Activated CD4-positive, alpha-beta T cell treated with anti-CD3 and anti-CD28 coated beads, Interleukin-2, amount 50 U/mL, for 16 hours (primary cell): ENCODE results near the gene IDUA.

Experiments
- DNase-seq: peaks from one replicate; pipeline ENCODE4 v3.0.0-alpha.2; 2020

The IDUA gene

GRCh38 chr4:956531-957230 is 30.2 kb upstream of the IDUA start:
- DNase-seq, result no peak

- no peak for DNase-seq
These were observed 29.6 kb upstream of the IDUA start for GRCh38 chr4:957231-957580.

- DNase-seq, result no peak
These were observed 29.1 kb upstream of the IDUA start for GRCh38 chr4:957581-958313.

GRCh38 chr4:958314-958665 is 28.6 kb upstream of the IDUA start:
- DNase-seq, result no peak

DNA sequence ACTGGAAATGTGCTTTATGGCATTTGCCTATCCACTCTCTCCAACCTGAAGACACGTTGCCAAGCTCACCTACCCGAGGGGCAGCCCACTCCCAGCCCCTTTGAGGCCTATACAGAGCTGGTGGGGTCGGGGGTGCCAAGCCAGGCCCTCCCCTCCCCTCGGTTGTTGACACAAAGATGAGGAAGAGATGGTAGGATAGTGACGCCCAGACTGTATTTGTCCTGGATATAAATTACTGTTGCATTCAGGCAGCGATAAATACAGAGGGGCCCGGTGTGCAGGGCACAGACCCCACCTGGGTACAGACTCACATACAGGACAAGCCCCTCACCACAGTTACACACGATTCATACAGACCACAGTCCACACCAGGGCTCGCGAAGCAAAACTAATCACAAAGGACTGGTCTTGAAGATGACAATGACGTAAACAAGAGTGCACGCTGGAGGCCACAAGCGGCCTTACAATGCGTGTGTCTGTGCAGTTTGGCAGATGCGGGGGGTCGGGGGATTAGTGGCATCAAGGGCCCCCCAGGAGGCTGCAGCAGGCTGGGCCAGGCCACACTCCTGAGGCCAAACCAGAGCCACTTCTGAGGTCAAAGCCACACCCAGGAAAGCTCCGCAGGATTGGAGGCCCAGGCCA is 28.0 kb upstream of the IDUA start:
- no peak for DNase-seq

- DNase-seq, result no peak
These were observed 27.3 kb upstream of the IDUA start for GRCh38 chr4:959338-960139.

DNA sequence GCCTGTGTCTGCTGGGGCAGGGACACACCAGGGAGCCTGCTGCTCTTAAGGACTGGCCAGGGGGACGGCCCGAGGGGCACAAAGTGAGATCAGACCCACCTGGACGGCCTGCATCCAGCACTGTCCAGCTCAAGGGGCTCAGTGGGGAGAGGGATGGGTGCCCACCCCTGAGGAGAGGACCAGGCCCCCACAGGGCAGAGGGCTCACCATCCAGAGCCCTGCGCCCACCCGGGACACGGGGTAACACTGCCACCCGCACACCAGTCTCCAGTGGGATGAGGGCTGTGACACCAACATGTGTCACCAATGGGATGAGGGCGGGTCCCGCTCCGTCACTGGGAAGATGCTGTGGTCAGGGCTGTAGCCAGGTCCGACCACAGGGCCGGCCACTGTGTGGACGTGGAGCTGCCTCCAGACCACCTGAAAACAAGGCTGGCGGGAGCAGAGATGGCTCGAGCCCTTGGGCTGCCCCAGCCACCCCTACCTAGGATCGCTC is 26.7 kb upstream of the IDUA start:
- no peak for DNase-seq

DNA sequence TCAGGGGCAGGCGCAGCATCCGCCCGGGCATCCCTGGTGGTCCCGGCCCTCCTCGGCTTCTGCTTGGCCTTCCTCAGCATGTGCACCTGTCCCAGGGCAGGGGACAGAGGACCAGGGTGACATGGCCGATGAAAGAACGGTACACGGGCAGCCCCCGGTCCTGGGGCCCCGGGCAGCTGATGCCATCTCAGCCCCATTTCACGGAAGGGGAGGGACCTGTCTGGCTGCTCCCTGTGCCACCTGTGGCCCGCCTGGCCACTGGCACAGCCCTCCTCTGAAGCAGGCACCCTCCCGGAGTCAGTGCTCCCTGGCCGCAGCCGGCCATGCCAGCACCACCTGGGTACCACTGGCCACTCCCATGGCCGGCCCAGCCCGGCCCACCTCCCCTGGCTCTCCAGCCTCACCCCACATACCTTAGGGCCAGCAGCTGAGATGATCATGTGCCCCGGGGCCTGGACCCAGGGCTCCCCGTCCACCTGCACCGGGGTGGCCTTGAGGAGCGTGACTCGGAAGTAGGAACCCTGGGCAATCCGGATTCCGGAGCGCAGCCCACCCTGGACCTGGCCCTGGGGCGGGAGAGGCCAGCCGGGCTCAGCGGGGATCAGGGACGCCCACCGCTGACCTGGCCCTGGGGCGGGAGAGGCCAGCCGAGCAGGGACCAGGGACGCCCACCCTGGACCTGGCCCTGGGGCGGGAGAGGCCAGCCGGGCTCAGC is 26.1 kb upstream of the IDUA start:
- DNase-seq, result no peak

DNA sequence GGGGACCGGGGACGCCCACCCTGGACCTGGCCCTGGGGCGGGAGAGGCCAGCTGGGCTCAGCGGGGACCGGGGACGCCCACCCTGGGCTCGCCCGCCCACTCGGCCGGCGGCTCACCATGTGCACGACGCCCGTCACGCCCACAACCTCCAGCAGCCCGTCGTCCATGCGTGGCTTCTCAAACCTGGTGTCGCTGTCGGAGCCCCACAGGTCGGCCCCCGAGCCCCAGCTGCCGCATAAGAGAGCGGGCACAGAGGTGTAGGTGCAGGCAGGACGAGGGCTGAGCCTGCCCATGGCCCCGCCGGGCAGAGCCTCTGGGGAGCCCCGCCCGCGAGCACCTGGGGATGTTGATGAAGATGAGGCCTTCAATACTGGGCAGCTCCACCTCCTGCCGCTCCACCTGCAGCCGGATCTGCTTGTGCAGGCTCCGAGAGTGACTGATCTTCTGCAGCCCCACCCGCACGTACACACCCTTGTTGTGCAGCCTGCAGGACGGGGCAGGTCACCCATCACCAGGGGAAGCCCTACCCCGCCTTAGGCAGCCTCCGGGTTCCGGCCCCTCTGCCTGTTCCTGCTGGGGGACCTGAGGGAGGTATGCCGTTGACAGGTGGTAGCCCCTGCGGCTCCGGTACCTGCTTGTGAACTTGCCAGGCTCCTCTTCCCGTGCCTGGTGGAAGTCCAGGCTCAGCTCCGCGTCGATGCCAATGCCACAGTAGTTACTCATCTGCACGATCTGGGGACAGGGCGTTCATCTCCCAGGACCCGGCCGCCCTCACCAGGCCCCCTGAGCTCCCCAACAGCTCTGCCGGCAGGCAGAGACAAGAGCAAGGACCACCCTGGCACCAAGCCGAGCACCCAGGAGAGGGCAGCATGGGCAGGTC is 25.3 kb upstream of the IDUA start:
- no peak for DNase-seq

DNA sequence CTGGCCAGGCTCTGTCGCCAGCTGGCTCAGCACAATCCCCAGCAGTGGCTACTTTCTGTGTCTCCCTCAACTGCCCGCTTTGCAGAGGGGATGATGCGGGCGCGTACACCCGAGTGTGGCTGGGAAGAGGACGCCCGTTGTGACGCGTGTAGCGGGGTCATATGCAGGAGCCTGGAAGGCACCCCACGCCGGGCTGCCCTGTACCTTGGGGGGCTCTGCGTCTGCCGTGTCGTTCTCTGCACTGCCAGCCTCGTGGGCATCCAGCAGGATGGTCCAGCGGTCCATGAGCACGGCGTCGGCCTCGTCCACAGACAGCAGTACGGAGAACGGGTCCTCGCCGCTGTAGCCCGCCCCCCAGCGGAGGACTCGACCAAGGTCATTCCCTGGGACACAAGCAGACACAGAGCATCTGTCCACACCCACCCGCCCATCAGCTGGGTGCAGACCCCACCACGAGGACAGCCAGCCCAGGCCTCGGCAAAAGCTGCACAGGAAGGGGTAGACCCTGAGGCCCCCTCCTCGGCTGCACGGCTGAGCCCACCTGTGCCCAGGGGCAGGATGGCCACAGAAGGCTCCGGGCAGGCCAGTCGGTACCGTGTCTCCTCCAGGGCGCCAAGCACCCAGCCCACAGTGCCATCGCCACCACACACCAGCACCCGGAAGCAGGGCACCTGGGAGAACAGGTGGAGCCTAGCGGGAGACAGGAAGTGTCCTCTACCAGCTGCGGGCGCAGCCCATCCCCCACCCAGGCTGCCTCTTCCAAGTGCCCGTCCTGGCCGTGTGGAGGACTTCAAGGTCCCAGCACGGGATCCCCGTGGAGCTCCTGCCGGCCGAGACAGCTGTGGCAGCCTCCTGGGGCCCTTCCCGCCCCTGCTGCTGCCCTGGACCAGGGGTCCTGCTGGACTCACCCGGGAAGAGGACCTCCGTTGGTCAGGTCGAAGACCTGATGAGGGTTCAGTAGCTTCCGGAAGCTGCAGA is 24.3 kb upstream of the IDUA start:
- no peak for DNase-seq

DNA sequence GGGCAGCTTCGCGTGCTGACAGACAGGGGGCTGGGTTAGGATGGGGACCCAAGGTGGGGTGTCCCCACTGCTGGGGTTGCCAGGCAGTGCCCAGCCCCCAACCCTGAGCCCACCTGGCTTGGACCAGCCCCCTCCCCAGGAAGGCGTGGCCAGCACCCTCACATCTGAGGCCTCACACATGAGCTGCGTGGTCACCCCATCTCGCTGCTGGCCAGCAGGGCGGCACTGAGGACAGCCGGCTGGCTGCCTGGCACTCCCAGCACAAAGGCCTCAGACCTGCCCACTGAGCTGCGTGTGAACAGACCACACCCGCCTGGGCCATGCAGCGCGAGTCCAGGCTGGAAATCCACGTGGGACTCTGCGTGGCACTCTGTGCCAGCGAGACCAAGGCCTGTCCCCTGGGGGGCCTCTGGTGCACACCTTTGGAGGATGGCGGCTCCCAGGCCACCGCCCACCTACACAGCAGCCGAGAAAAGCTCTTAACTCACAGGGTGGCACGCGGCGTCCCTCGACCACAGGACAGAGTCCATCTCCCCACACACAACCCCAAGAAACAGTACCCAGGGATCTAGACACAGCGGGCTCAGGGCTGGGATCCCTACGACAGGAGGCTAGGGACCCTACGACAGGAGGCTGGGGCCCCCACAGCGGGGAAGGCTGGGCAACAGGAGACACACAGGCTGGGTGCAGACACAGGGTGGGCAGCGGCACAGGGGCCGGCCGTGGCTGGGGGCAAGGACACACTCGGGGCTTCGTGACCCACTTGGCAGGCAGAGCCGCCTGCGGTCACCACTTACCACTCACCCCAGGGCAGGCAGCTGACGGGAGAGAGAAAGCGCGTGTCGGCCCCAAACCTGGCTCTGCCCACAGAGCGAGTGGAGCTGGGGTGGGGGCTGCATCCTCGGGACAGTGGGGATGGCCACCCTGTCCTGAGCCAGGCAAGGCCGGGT is 23.3 kb upstream of the IDUA start:
- DNase-seq, result no peak

DNA sequence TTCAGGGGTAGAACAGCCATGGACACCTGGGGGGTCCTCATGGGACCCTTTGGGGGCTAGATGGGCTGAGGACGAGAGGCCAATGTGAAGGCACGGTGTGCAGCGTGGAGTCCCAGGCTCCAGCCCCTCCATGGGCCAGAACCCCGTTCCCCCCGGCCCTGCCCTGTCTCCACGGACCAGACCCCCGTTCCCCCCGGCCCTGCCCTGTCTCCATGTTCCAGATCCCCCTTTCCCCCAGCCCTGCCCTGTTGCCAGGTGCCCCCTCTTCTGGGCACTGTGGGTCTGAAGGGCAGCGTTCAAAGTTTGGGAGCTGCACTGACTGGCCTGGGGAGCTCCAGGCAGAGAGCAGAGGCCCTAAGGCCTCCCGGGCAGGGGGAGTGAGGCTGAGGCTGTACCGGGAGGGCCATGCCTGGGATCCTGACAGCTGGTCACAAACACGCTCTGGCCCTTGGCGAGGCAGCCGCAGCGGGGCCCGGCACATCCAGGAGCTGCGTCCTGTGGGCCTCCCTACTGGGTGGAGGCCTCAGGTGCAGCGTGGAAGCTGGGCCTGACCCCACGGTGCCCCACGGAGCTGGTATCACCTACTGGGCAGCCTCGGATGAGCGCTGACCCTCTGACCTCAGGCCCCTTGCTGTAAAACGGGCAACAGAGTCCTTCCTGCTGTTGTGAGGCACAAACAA is 22.4 kb upstream of the IDUA start:
- no peak for DNase-seq

DNA sequence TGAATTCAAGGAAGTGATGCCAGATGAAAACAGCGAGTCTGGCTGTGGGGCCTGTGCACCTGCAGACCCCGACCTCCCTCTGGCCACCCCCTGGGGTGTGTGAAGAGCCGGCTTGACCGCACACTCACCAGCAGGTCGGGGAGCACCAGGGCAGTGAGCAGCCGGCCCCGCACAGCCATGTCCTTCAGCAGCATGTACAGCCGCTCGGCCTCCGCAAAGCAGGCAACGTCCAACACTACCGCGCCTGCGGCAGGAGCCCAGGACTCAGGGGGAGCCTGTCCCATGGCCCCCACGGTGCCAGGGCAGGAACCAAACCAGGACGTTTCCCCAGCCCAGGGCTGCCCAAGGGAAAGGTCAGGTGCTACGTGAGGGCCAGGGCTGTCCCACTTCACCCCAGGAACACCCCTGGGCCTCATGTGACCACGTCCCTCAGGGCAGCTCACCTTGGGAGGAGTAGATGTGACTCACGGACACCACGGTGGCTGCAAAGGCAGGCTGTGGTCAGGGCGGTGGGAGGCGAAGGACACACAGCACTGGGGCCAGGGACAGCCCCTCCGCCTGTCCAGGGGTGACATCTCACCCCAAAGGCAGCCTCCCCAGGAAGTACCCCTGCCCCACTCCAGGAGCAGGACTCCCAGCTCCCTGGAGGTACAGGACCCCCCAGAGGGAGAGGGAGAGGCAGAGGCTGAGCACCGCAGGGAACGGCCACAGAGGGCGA is 21.6 kb upstream of the IDUA start:
- no peak for DNase-seq

- DNase-seq, result no peak
These were observed 21.1 kb upstream of the IDUA start for GRCh38 chr4:965766-966134.

- DNase-seq, result no peak
These were observed 20.4 kb upstream of the IDUA start for GRCh38 chr4:966266-967112.

DNA sequence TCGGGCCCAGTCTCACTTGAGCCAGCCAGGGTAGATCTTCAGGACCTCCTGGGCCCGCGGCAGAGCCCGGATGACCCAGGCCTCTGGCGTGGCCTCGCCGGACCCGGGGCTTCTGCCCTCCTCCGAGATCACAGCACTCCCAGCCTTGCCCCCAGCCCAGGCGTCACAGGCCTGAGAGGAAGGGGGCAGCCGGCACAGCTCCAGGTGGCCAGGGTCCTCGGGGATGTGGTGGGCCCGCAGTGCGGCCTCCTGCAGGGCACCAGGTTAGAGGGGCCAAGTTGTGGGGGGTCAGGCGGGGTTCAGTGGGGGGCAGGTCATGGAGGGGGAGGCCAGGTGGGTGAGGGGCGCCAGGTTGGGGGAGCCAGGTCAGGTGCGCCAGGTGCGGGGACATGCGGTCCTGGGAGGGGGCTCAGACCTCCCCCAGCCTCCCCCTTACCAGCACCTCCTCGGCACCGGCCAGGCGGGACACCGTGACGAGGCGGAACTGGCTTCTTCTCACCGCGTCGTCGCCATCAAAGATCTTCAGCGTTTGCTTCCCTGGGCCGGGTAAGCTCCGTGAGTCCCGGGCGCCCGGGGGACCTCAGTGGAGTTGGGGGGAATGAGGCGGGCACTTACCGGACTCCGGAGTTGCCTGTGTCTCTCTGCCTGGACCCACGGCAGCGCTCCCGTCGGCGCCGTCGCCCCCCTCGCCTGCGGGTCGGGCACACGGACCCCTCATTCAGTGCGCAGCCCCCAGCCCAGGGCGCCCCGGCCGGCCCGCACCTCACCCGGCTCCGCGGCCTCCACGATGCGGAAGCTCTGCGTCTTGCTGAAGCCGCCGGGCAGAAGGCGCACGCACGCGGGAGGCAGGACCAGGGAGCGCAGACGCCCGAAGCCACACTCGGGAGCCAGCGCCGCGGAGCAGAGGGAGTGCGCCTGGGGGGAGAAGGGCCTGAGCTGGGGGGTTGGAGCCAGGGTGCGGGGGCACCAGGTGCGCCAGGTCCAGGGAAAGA is 19.4 kb upstream of the IDUA start:
- no peak for DNase-seq
